H1 (cell line): ENCODE measurements around the gene TYRO3. TPM values are rescaled to one million over a fixed set of nuclear protein-coding genes. Genes with fewer than 3 reads are reported as not detected.

Experiments
- BACH1 ChIP-seq: IDR thresholded peaks from 2 replicates; pipeline ENCODE4 v1.6.1; 2012; ENCODE audit warnings: low read length, improper control_type of control experiment
- BRCA1 ChIP-seq: IDR thresholded peaks from 2 replicates; pipeline ENCODE4 v1.6.1; 2012; ENCODE audit warnings: low read depth, low read length, improper control_type of control experiment
- CHD2 ChIP-seq: IDR thresholded peaks from 2 replicates; pipeline ENCODE4 v1.6.1; 2012; ENCODE audit warnings: low read length, improper control_type of control experiment
- EGR1 ChIP-seq: IDR thresholded peaks from 2 replicates; pipeline ENCODE4 v1.6.1; 2011; ENCODE audit warnings: low read depth, low read length, borderline replicate concordance
- EZH2 ChIP-seq: fragments of 200-600 bp; sonication (generic); IDR thresholded peaks from 2 replicates; pipeline ENCODE4 v1.7.1; 2012; ENCODE audit warnings: low read depth, mild to moderate bottlenecking, moderate library complexity, low read length, inconsistent platforms; ENCODE audit not compliant: severe bottlenecking
- GTF2F1 ChIP-seq: IDR thresholded peaks from 2 replicates; pipeline ENCODE4 v1.6.1; 2012; ENCODE audit warnings: low read depth, low read length, improper control_type of control experiment, borderline replicate concordance
- HDAC6 ChIP-seq: IDR thresholded peaks from one replicate; pipeline ENCODE4 v1.7.1; 2012; ENCODE audit warnings: low read depth, mild to moderate bottlenecking, inconsistent platforms, low read length, moderate library complexity
- JUND ChIP-seq: IDR thresholded peaks from 2 replicates; pipeline ENCODE4 v1.6.1; 2011; ENCODE audit warnings: mild to moderate bottlenecking, improper control_type of control experiment, low read length
- NRF1 ChIP-seq: IDR thresholded peaks from 2 replicates; pipeline ENCODE4 v1.6.1; 2011; ENCODE audit warnings: mild to moderate bottlenecking, low read depth, low read length, improper control_type of control experiment
- POLR2AphosphoS5 ChIP-seq: IDR thresholded peaks from 2 replicates; pipeline ENCODE4 v1.6.1; 2011; ENCODE audit warnings: low read depth, low read length
- POU5F1 ChIP-seq: IDR thresholded peaks from 2 replicates; pipeline ENCODE4 v1.6.1; 2011; ENCODE audit warnings: low read depth, mild to moderate bottlenecking, low read length, moderate library complexity
- RAD21 ChIP-seq, 2 experiments: IDR thresholded peaks in 1 of 2; conservative IDR thresholded peaks in 1 of 2; 2 replicates each; pipeline ENCODE4 v1.6.1; 2011; ENCODE audit warnings: low read depth in 2 of 2, low read length in 2 of 2, improper control_type of control experiment in 1 of 2, inconsistent platforms in 1 of 2, mild to moderate bottlenecking in 1 of 2, moderate library complexity in 1 of 2
- SAP30 ChIP-seq: fragments of 300-600 bp; sonication (generic); IDR thresholded peaks from 2 replicates; pipeline ENCODE4 v1.7.1; 2012; ENCODE audit warnings: low read length, moderate library complexity, mild to moderate bottlenecking, inconsistent platforms; ENCODE audit not compliant: insufficient read depth, insufficient replicate concordance
- SIN3A ChIP-seq, 2 experiments: IDR thresholded peaks in 1 of 2; conservative IDR thresholded peaks in 1 of 2; 2 replicates each; pipeline ENCODE4 v1.6.1; 2011 to 2012; ENCODE audit warnings: low read length in 2 of 2, improper control_type of control experiment in 1 of 2, low read depth in 1 of 2, mild to moderate bottlenecking in 1 of 2
- TEAD4 ChIP-seq: IDR thresholded peaks from 2 replicates; pipeline ENCODE4 v1.6.1; 2012; ENCODE audit warnings: low read depth, low read length, inconsistent platforms, mixed read lengths
- polyA plus RNA-seq, 7 experiments: library from polyadenylated mRNA; depleted of rRNA in 3 of 7; stranded (reverse) in 5 of 7; unstranded in 2 of 7; fragments of >200 nt in 5 of 7; fragments of 200-250 nt in 2 of 7; gene quantifications; 1 replicate in 5 of 7; 2 replicates in 1 of 7; 4 replicates in 1 of 7; pipeline versions ENCODE4 v1.2.1 to v1.2.3, GENCODE V29; 2011 to 2013; ENCODE audit warnings: missing spikeins in 2 of 7, mixed read lengths in 2 of 7
- total RNA-seq: library from RNA; stranded (reverse); fragmentation: NEBNext Ultra II Directional; extraction: Animal tissue kit (Norgen Biotek cat#: 25700); gene quantifications from 2 replicates; pipeline ENCODE4 v1.2.1, GENCODE V29; 2021

Gene TYRO3
- total and polyA plus RNA-seq, 2 of the 8 experiments (the other 6 are each of a cell fraction or from before 2014, with no cell fraction given) = 82.7 to 98.8 TPM

- TF ChIP-seq POLR2AphosphoS5 = no peak
- TF ChIP-seq NRF1 = no peak
- TF ChIP-seq TEAD4 = no peak
- peak; percentile 90 for TF ChIP-seq EZH2
- TF ChIP-seq JUND = no peak
- TF ChIP-seq BACH1 = no peak
- TF ChIP-seq GTF2F1 = no peak
- TF ChIP-seq SIN3A (conservative IDR thresholded peaks at IDR 0.05 in 1 of 2, IDR thresholded peaks at IDR 0.05 in 1 of 2; ENCODE audit: low read depth in 1 of 2, low read length in 2 of 2) = no peak
- no peak for TF ChIP-seq HDAC6
- no peak for TF ChIP-seq CHD2
- no peak for TF ChIP-seq RAD21 (IDR thresholded peaks at IDR 0.05 in 1 of 2, conservative IDR thresholded peaks at IDR 0.05 in 1 of 2; ENCODE audit: low read depth in 2 of 2, low read length in 2 of 2)
- no peak for TF ChIP-seq EGR1
- no peak for TF ChIP-seq POU5F1
- TF ChIP-seq BRCA1 = no peak
- TF ChIP-seq SAP30 = no peak
Measured at GRCh38 chr15:41511899-41512369, 47.1 kb upstream of the TYRO3 start (continued).
